K562 (cell line): ENCODE measurements around the gene SLC3A2. TPM values are rescaled to one million over a fixed set of nuclear protein-coding genes. Genes with fewer than 3 reads are reported as not detected.
A peak's percentile ranks its signal among the peaks of the same experiment; 100 is the strongest.

Experiments used
- ATAC-seq: fragments of 200-7000 bp; cut with Tn5 transposase; 3 replicates; pipeline ENCODE4 v1.9.1; 2020; ENCODE audit warnings: moderate library complexity
- BruUV-seq: library from RNA; stranded (reverse); fragments of 400-500 nt; replicated peaks from 2 replicates; lab custom pipeline; 2021; lab: Mats Ljungman, UMichigan
- CTCF ChIA-PET: fragments of 300-600 bp; formaldehyde crosslinking; extraction: SDS; loops from one replicate; lab custom pipeline; 2021; ENCODE audit warnings: low intra/inter-chr PET ratio; lab: Yijun Ruan, JAX
- POLR2A ChIA-PET: fragments of 300-600, 350-650 bp; sonication (Branson Sonifier 250); formaldehyde crosslinking; extraction: SDS; loops from one replicate; lab custom pipeline; 2021; ENCODE audit warnings: antibody characterized with exemption, inconsistent platforms; lab: Yijun Ruan, JAX
- DNase-seq, 4 experiments: peaks; one replicate each; pipeline versions ENCODE4 v3.0.0 to v3.0.0-alpha.2; 2011 to 2018; ENCODE audit warnings: low spot score in 3 of 4, mixed read lengths in 3 of 4; ENCODE audit errors: extremely low read depth in 1 of 4
- FAIRE-seq: peaks from 2 replicates; lab custom pipeline; 2011; peaks lifted over from hg19 to GRCh38; lab: Jason Lieb, UNC
- H2AFZ ChIP-seq: 2 replicates; pipeline ENCODE4 v1.6.0; 2011; ENCODE audit warnings: low read depth, low read length, control low read depth, inconsistent platforms
- H3K27ac ChIP-seq: fragments of 200-600 bp; 3 replicates; pipeline ENCODE4 v1.8.0; 2011; ENCODE audit warnings: low read depth, mild to moderate bottlenecking, control low read depth, inconsistent platforms, low read length, moderate library complexity, mixed read lengths; ENCODE audit errors: extremely low read depth
- H3K27me3 ChIP-seq, 2 experiments: fragments of 300-600 bp in 1 of 2; 2 replicates in 1 of 2; 3 replicates in 1 of 2; pipeline versions ENCODE4 v1.6.0 to v1.8.0; 2011; ENCODE audit warnings: inconsistent platforms in 2 of 2, low read length in 2 of 2, mild to moderate bottlenecking in 1 of 2, mixed read lengths in 1 of 2, moderate library complexity in 1 of 2; ENCODE audit not compliant: control insufficient read depth in 2 of 2, insufficient read depth in 2 of 2
- H3K36me3 ChIP-seq: fragments of 300-600 bp; 3 replicates; pipeline ENCODE4 v1.8.0; 2011; ENCODE audit warnings: mild to moderate bottlenecking, low read length, inconsistent platforms; ENCODE audit not compliant: control insufficient read depth, insufficient read depth
- H3K4me1 ChIP-seq, 2 experiments: fragments of 200-600 bp in 1 of 2; replicated peaks in 1 of 2; 2 replicates in 1 of 2; 3 replicates in 1 of 2; pipeline versions ENCODE4 v1.5.1 to v1.8.0; 2011; ENCODE audit warnings: inconsistent platforms in 2 of 2, low read length in 2 of 2, mild to moderate bottlenecking in 1 of 2, mixed read lengths in 1 of 2, moderate library complexity in 1 of 2; ENCODE audit not compliant: control insufficient read depth in 2 of 2, insufficient read depth in 2 of 2
- H3K4me2 ChIP-seq: 2 replicates; pipeline ENCODE4 v1.6.1; 2011; ENCODE audit warnings: low read length, control low read depth, inconsistent platforms, mixed read lengths; ENCODE audit not compliant: insufficient read depth
- H3K4me3 ChIP-seq: fragments of 200-600 bp; sonication (generic), shearing (Covaris generic); 2 replicates; pipeline ENCODE4 v1.5.1; 2016; ENCODE audit warnings: control low read depth, inconsistent platforms
- H3K79me2 ChIP-seq: fragments of 200-600 bp; 3 replicates; pipeline ENCODE4 v1.8.0; 2011; ENCODE audit warnings: low read length, inconsistent platforms; ENCODE audit not compliant: control insufficient read depth, insufficient read depth
- H3K9ac ChIP-seq, 2 experiments: 2 replicates each; pipeline versions ENCODE4 v1.6.0 to v1.6.1; 2011; ENCODE audit warnings: low read depth in 2 of 2, low read length in 2 of 2, control low read depth in 1 of 2, inconsistent platforms in 1 of 2, mild to moderate bottlenecking in 1 of 2, mixed read lengths in 1 of 2; ENCODE audit not compliant: insufficient read depth in 1 of 2
- H3K9me1 ChIP-seq: one replicate; pipeline ENCODE4 v1.6.0; 2011; ENCODE audit warnings: inconsistent platforms, mild to moderate bottlenecking, low read length, moderate library complexity; ENCODE audit not compliant: control insufficient read depth, insufficient read depth
- H3K9me3 ChIP-seq: replicated peaks from 2 replicates; pipeline ENCODE4 v1.5.1; 2011; ENCODE audit warnings: low read depth, low read length, inconsistent platforms; ENCODE audit not compliant: control insufficient read depth, insufficient read depth
- H4K20me1 ChIP-seq: replicated peaks from 2 replicates; pipeline ENCODE4 v1.6.1; 2011; ENCODE audit warnings: low read length, inconsistent platforms, mixed read lengths; ENCODE audit not compliant: control insufficient read depth, insufficient read depth
- CTBP1 ChIP-seq: fragments of 450-650 bp; IDR thresholded peaks from 2 replicates; pipeline ENCODE4 v1.6.1; 2016; ENCODE audit warnings: borderline replicate concordance
- KLF1 ChIP-seq: fragments of 450-650 bp; IDR thresholded peaks from 2 replicates; pipeline ENCODE4 v1.6.1; 2016; ENCODE audit warnings: missing genetic modification characterization, missing compliant biosample characterization
- NR4A1 ChIP-seq, 2 experiments: fragments of 250-450 bp in 1 of 2; fragments of 450-650 bp in 1 of 2; sonication (Bioruptor Pico) in 1 of 2; IDR thresholded peaks; 2 replicates each; pipeline versions ENCODE4 v1.4.0 to v1.6.1; 2016 to 2020; ENCODE audit warnings: mild to moderate bottlenecking in 2 of 2, missing compliant biosample characterization in 1 of 2, missing genetic modification characterization in 1 of 2, moderate library complexity in 1 of 2
- RFX7 ChIP-seq: fragments of 250-450 bp; sonication (Bioruptor Pico); IDR thresholded peaks from 2 replicates; pipeline ENCODE4 v1.5.1; 2021; ENCODE audit warnings: mild to moderate bottlenecking
- SIX5 ChIP-seq, 2 experiments: IDR thresholded peaks; 2 replicates each; pipeline ENCODE4 v1.6.1; 2011; ENCODE audit warnings: low read length in 2 of 2, borderline replicate concordance in 1 of 2, low read depth in 1 of 2, mild to moderate bottlenecking in 1 of 2, moderate library complexity in 1 of 2; ENCODE audit not compliant: insufficient read depth in 1 of 2
- ZNF282 ChIP-seq: sonication (generic); formaldehyde crosslinking; IDR thresholded peaks from 2 replicates; pipeline ENCODE4 v1.8.1; 2023; ENCODE audit warnings: missing genetic modification reagents
- ZSCAN29 ChIP-seq: fragments of 450-650 bp; IDR thresholded peaks from 2 replicates; pipeline ENCODE4 v1.6.1; 2017
- WGBS: fragments of 100-300 bp; shearing (Covaris generic); methylation state at CpG from one replicate; pipeline ENCODE4 v1.1.6; 2016; ENCODE audit warnings: low coverage, mixed read lengths; ENCODE audit not compliant: insufficient coverage; ENCODE audit errors: missing lambda C conversion rate; 5-methylcytosine and 5-hydroxymethylcytosine counted together
- in situ Hi-C: fragments of 300-500 bp; cut with MboI; formaldehyde crosslinking; loops from 4 replicates; pipeline ENCODE4 v1.15.0; 2018; ENCODE audit warnings: inconsistent platforms, mixed read lengths
- intact Hi-C: fragments of 100-400 bp; cut with micrococcal nuclease; formaldehyde crosslinking; loops from 2 replicates; pipeline ENCODE4 v1.14.2; 2022
- polyA plus RNA-seq, 8 experiments: library from polyadenylated mRNA; depleted of rRNA in 4 of 8; stranded (reverse) in 5 of 8; unstranded in 3 of 8; fragments of >200 nt; fragmentation: Nextera tagmentation in 2 of 8; fragmentation: Illumina TruSeq in 1 of 8; extraction: Ambion mirVana in 2 of 8; extraction: Trizol in 1 of 8; gene quantifications; 2 replicates each; pipeline versions ENCODE4 v1.2.1 to v1.2.3, GENCODE V29; 2011 to 2014; ENCODE audit warnings: inconsistent platforms in 1 of 8, missing spikeins in 1 of 8
- total RNA-seq, 7 experiments: library from RNA; depleted of rRNA in 6 of 7; stranded (reverse); fragments of >200 nt in 6 of 7; fragmentation: Illumina TruSeq in 2 of 7; extraction: Trizol in 2 of 7; gene quantifications; 2 replicates each; pipeline versions ENCODE4 v1.2.1 to v1.2.3, GENCODE V29; 2011 to 2021; ENCODE audit warnings: low replicate concordance in 1 of 7
- TF ChIP-seq, protein P1 (sequence below): sonication (generic); formaldehyde crosslinking; IDR thresholded peaks from 2 replicates; pipeline ENCODE4 v1.5.0; 2020; ENCODE audit warnings: missing genetic modification reagents
- TF ChIP-seq, protein P2 (sequence below): fragments of 450-650 bp; formaldehyde crosslinking; IDR thresholded peaks from 2 replicates; pipeline ENCODE4 v1.4.0; 2020; ENCODE audit warnings: mild to moderate bottlenecking
- TF ChIP-seq, protein P3 (sequence below), 2 experiments: fragments of 450-650 bp; conservative IDR thresholded peaks; 2 replicates each; pipeline ENCODE4 v1.6.1; 2017; ENCODE audit warnings: mild to moderate bottlenecking in 2 of 2, moderate library complexity in 2 of 2
- TF ChIP-seq, protein P4 (sequence below): IDR thresholded peaks from 2 replicates; pipeline ENCODE4 v1.6.1; 2016; ENCODE audit warnings: missing genetic modification characterization, missing compliant biosample characterization

The SLC3A2 gene
- total and polyA plus RNA-seq, 9 of the 15 experiments (the other 6 are each of a cell fraction or from before 2014, with no cell fraction given), result 20.0 to 296 (median 214) TPM

DNA sequence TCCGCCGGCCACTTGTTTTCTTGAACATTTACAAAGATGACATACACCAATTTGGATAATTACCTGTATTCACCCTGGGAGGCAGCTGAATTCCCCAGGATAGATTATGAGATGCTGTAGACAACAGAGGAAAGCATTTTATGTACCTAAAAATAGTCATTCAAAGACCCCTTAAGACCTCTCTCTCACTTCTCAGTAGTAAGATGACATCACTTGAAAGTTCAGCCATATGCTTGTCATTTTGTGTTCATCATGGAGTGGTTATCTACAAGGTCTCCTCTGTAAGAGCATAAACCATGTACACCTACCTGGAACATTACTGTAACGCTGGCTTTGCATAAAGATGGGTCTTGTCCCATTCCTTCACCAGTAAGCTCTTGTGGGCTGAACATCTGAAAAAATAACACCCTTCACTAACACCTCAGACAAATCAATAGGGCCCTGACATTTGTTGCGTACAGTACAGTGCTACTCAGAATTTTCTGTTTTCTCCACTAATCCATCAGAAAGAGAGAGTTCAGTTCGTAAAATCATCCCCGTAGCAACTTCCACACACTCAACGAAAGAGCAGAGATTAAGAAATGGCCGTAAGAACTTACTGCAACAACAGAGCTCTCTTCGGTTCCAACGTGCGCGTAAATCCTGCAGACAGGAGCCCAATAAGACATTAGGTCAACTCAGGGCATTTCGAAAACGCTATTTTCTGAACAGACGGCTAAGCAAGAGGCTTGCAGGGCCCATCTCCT, 25.7 kb upstream of the SLC3A2 start (continued):
- TF ChIP-seq, protein P1, sequence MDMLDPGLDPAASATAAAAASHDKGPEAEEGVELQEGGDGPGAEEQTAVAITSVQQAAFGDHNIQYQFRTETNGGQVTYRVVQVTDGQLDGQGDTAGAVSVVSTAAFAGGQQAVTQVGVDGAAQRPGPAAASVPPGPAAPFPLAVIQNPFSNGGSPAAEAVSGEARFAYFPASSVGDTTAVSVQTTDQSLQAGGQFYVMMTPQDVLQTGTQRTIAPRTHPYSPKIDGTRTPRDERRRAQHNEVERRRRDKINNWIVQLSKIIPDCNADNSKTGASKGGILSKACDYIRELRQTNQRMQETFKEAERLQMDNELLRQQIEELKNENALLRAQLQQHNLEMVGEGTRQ (CRISPR knock-in tag), result no peak
- TF ChIP-seq, protein P2, sequence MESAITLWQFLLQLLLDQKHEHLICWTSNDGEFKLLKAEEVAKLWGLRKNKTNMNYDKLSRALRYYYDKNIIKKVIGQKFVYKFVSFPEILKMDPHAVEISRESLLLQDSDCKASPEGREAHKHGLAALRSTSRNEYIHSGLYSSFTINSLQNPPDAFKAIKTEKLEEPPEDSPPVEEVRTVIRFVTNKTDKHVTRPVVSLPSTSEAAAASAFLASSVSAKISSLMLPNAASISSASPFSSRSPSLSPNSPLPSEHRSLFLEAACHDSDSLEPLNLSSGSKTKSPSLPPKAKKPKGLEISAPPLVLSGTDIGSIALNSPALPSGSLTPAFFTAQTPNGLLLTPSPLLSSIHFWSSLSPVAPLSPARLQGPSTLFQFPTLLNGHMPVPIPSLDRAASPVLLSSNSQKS (CRISPR knock-in tag), result no peak
- TF ChIP-seq, all 486 proteins: peak for 37

DNA sequence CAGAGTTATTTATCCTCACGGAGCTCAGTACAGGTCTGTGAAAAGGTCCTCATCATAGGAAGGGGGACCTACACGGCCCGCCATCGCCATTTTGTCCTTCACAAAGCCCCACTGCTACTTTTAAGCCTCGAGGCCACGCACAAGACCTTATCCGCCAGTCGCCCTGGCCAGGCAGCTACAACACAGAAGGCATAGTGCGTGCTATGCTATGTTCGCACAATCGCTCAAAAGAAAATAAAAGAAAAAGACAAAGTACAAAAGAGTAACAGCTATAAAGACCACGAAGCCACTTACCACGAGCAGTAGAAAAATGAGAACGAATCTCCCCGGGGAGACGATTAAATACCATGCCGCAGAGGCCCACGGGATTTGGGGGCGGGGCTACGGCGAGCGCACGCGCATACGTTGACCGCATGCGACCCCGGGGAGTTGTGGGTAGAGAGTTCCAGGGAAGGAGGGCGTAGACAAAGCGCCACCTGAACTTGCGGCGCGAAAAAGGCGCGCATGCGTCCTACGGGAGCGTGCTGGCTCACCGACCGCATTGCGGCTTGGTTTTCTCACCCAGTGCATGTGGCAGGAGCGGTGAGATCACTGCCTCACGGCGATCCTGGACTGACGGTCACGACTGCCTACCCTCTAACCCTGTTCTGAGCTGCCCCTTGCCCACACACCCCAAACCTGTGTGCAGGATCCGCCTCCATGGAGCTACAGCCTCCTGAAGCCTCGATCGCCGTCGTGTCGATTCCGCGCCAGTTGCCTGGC, 24.9 kb upstream of the SLC3A2 start:
- Histone ChIP-seq H3K36me3 (peaks cover 55% of the 10 kb centered on the region), H3K27me3 (no peaks in the 10 kb centered on the region), H3K27ac (peak overlapping the region; percentile 99), H3K9ac (peak overlapping the region; percentile 96), H3K9me3 (no peaks in the 10 kb centered on the region), H3K4me2 (peak overlapping the region; percentile 99), H3K4me3 (peak overlapping the region; percentile 74), H4K20me1 (peaks cover 44% of the 10 kb centered on the region), H3K79me2 (peaks cover 92% of the 10 kb centered on the region), H2AFZ (peak overlapping the region; percentile 79), H3K9me1 (no peaks in the 10 kb centered on the region), H3K4me1 (peaks cover 5 to 21% of the 10 kb centered on the region in 2 experiments; a peak in 3 of 5 replicates)
- no TSS peak for BruUV-seq
- ChIA-PET CTCF (interaction anchor here (0.5 kb wide), 1 partner anchor 67 kb away, joined by 5 read pairs; no protein-coding TSS in a partner anchor), POLR2A (interaction anchor here (0.6 to 10.0 kb wide), 53 partner anchors 9 to 835 kb away, joined by 3 to 403 read pairs (median 5); partner anchors contain the start of genes B3GAT3, BSCL2, C11orf98 and CSKMT)
- under 1% methylated on average over 49 of the region's 54 CpGs for WGBS
- intact Hi-C loops (loop anchor here (2.0 to 5.0 kb wide), 2 partner anchors 15 to 458 kb away; no protein-coding TSS in a partner anchor), in situ Hi-C loops (loop anchor here (25.0 kb wide), 1 partner anchor 468 kb away; no protein-coding TSS in a partner anchor)
- FAIRE-seq (peak; percentile 82), DNase-seq (peak; percentile 92 to 99 (median 96)), ATAC-seq (peak; percentile 77)
- TF ChIP-seq ZNF282 (CRISPR knock-in tag) (no peak), CTBP1 (peak; percentile 84; the same call in 1 of the 2 replicates), NR4A1 (CRISPR knock-in tag; IDR thresholded peaks at IDR 0.05) (0 out of 2 replicates have a peak, but pooled peaks have one; percentile 44), NR4A1 (tag; IDR thresholded peaks at IDR 0.05) (0 out of 2 replicates have a peak, but pooled peaks have one; percentile 43), RFX7 (peak; percentile 78; the same call in 1 of the 2 replicates), KLF1 (no peak), ZSCAN29 (peak; percentile 59; the same call in 1 of the 2 replicates), SIX5 (IDR thresholded peaks at IDR 0.05; ENCODE audit: borderline replicate concordance in 1 of 2, insufficient read depth in 1 of 2, low read depth in 1 of 2, low read length in 2 of 2) (0 out of 4 replicates have a peak, but pooled peaks of 1 of the 2 experiments have one; percentile 19)
- TF ChIP-seq, protein P3, sequence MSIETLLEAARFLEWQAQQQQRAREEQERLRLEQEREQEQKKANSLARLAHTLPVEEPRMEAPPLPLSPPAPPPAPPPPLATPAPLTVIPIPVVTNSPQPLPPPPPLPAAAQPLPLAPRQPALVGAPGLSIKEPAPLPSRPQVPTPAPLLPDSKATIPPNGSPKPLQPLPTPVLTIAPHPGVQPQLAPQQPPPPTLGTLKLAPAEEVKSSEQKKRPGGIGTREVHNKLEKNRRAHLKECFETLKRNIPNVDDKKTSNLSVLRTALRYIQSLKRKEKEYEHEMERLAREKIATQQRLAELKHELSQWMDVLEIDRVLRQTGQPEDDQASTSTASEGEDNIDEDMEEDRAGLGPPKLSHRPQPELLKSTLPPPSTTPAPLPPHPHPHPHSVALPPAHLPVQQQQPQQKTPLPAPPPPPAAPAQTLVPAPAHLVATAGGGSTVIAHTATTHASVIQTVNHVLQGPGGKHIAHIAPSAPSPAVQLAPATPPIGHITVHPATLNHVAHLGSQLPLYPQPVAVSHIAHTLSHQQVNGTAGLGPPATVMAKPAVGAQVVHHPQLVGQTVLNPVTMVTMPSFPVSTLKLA (conservative IDR thresholded peaks at IDR 0.05), result peak; percentile 94 to 96
- TF ChIP-seq, protein P4, sequence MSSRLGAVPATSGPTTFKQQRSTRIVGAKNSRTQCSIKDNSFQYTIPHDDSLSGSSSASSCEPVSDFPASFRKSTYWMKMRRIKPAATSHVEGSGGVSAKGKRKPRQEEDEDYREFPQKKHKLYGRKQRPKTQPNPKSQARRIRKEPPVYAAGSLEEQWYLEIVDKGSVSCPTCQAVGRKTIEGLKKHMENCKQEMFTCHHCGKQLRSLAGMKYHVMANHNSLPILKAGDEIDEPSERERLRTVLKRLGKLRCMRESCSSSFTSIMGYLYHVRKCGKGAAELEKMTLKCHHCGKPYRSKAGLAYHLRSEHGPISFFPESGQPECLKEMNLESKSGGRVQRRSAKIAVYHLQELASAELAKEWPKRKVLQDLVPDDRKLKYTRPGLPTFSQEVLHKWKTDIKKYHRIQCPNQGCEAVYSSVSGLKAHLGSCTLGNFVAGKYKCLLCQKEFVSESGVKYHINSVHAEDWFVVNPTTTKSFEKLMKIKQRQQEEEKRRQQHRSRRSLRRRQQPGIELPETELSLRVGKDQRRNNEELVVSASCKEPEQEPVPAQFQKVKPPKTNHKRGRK (tag), result no peak
